H1 (cell line): Measurements from ENCODE around the gene ZDHHC3.

Experiments
- BACH1 ChIP-seq: IDR thresholded peaks from 2 replicates; pipeline ENCODE4 v1.6.1; 2012; ENCODE audit warnings: low read length, improper control_type of control experiment
- CTCF ChIP-seq, 3 experiments: IDR thresholded peaks; 1 replicate in 2 of 3; 2 replicates in 1 of 3; pipeline versions ENCODE4 v1.5.1 to v1.6.1; 2011; ENCODE audit warnings: low read length in 3 of 3, mild to moderate bottlenecking in 3 of 3, inconsistent platforms in 2 of 3, low read depth in 1 of 3, moderate library complexity in 1 of 3; ENCODE audit not compliant: insufficient read depth in 1 of 3; ENCODE audit errors: control extremely low read depth in 1 of 3
- EP300 ChIP-seq, 2 experiments: IDR thresholded peaks; 1 replicate in 1 of 2; 2 replicates in 1 of 2; pipeline ENCODE4 v1.6.1; 2011 to 2012; ENCODE audit warnings: low read depth in 2 of 2, low read length in 2 of 2, mild to moderate bottlenecking in 2 of 2, borderline replicate concordance in 1 of 2, inconsistent platforms in 1 of 2, moderate library complexity in 1 of 2
- FOSL1 ChIP-seq: IDR thresholded peaks from 2 replicates; pipeline ENCODE4 v1.6.1; 2011; ENCODE audit warnings: mild to moderate bottlenecking, low read depth, low read length, moderate library complexity; ENCODE audit not compliant: insufficient read depth
- GABPA ChIP-seq: IDR thresholded peaks from 2 replicates; pipeline ENCODE4 v1.6.1; 2011; ENCODE audit warnings: mild to moderate bottlenecking, low read length, moderate library complexity, borderline replicate concordance; ENCODE audit not compliant: insufficient read depth
- HDAC2 ChIP-seq, 2 experiments: fragments of 300-600 bp in 1 of 2; sonication (generic) in 1 of 2; IDR thresholded peaks; 2 replicates each; pipeline ENCODE4 v1.6.1; 2011 to 2012; ENCODE audit warnings: low read depth in 2 of 2, low read length in 2 of 2, mild to moderate bottlenecking in 2 of 2, moderate library complexity in 2 of 2, borderline replicate concordance in 1 of 2, inconsistent platforms in 1 of 2
- JUN ChIP-seq: IDR thresholded peaks from 2 replicates; pipeline ENCODE4 v1.6.1; 2011; ENCODE audit warnings: low read depth, mild to moderate bottlenecking, improper control_type of control experiment, low read length
- RFX5 ChIP-seq: IDR thresholded peaks from 2 replicates; pipeline ENCODE4 v1.6.1; 2011; ENCODE audit warnings: low read depth, low read length, improper control_type of control experiment, borderline replicate concordance
- SRF ChIP-seq: IDR thresholded peaks from 2 replicates; pipeline ENCODE4 v1.6.1; 2011; ENCODE audit warnings: mild to moderate bottlenecking, low read depth, low read length, moderate library complexity
- TF ChIP-seq, protein P1 (sequence below): IDR thresholded peaks from 2 replicates; pipeline ENCODE4 v1.6.1; 2012; ENCODE audit warnings: inconsistent platforms

DNA sequence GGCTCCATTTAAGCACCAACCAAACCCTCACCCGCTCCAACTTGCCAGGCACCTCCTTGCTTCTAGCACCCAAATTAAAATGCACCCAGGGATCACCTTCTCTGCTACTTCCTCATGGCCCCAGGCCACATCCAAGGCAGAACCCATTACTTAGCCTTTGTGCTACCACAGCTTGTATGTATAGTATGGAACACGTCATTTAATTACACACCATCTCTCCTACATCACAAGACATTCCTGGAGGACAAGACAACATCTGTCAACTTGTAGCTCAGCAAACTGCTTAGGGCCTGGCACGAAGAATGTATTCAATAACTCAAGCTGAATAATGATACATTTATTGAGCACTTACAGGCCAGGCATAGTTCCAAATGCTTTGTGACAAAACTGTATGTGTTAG, 23.3 kb downstream of the ZDHHC3 start:
- TF ChIP-seq JUN (no peak), HDAC2 (IDR thresholded peaks at IDR 0.05; ENCODE audit: borderline replicate concordance in 1 of 2, low read depth in 2 of 2, low read length in 2 of 2) (no peak), GABPA (no peak), CTCF (IDR thresholded peaks at IDR 0.05; ENCODE audit: control extremely low read depth in 1 of 3, insufficient read depth in 1 of 3, low read depth in 1 of 3, low read length in 3 of 3) (no peak), FOSL1 (no peak), EP300 (IDR thresholded peaks at IDR 0.05; ENCODE audit: borderline replicate concordance in 1 of 2, low read depth in 2 of 2, low read length in 2 of 2) (no peak), RFX5 (no peak), BACH1 (no peak), SRF (no peak)
- TF ChIP-seq, protein P1, sequence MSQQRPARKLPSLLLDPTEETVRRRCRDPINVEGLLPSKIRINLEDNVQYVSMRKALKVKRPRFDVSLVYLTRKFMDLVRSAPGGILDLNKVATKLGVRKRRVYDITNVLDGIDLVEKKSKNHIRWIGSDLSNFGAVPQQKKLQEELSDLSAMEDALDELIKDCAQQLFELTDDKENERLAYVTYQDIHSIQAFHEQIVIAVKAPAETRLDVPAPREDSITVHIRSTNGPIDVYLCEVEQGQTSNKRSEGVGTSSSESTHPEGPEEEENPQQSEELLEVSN, result no peak
